GM18520 (cell line): ENCODE results near the gene CDH11.

Experiments
- ATAC-seq: cut with Tn5 transposase; IDR thresholded peaks from one replicate; pipeline ENCODE4 v1.9.1; 2021; ENCODE audit not compliant: unreplicated experiment

CDH11 gene

DNA sequence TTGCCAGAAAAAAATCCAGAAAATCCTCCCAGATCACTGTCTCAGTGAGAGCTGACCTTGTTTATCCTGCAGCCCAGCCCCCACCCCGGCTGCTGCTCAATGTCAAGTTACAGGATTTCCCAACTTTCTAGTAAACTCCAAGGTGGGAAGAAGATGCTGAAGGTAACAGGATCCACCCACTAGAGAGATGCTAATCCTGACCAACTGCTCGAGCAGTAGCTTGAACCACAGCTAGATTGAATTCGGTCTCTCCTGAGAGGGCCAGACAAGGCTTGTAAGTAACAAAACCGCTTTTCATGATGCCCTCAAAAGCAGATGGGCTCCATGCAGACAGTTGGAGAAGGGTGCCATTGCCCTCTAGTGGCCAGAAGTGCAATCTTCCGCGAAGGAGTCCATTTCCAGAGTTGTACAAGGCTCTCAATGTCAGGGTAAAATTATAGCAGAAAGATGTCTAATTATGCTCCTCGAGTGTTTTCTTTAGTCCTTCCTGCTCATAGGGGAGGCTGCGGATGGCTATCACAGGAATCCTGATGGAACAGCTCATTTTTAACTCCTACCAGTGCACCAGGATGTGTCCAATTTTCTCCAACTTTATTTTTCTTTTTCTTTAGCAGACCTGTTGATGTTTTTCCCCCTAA is 3.9 kb downstream of the CDH11 start:
- peak; percentile 85 for ATAC-seq

DNA sequence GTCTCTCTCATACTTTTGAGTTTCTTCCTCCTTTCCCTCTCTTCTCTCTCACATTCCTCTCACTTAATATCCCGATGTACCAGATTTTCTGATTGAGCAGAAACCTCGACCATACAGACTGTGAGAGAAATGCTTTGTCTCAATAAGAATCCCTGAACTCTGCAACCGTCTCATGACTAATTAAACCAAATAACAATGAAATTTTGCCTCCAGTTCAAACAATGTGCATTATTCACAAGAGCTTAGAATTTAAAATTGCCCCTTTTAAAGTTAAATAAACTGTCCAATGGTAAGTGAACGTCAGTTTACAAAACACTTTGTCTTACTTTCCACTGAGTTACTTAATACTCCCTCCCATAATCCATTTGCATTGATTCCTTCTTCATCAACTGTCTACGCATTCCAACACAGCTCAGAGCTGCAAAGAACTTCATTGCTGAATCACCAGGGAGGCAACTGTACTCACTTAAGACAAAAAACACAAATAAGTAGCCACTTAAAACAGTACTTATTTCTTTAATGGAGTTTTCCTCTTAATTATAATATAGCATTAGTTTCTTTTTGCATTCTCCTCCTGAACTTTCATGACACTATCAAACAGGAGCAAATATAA is 4.9 kb downstream of the CDH11 start:
- no peak for ATAC-seq

DNA sequence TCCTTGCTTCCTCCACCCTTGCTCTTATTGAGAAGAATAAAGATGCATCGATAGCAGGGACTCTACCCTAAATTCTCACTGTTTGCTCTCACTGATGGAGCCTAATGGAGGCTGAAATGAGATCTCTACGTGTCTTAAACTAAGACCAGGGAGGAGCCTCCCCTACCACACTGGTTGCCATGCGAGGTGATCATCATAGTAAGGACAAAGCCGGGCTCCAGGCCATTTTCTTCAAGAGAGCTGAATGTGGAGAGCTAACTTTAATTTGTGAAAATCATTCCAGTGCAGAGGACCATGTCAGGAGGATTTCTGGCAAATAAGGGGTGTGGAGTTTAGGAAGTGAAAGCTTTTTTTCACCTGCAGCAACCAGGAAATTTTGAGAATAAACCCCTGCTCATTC is 5.6 kb downstream of the CDH11 start:
- ATAC-seq = no peak

DNA sequence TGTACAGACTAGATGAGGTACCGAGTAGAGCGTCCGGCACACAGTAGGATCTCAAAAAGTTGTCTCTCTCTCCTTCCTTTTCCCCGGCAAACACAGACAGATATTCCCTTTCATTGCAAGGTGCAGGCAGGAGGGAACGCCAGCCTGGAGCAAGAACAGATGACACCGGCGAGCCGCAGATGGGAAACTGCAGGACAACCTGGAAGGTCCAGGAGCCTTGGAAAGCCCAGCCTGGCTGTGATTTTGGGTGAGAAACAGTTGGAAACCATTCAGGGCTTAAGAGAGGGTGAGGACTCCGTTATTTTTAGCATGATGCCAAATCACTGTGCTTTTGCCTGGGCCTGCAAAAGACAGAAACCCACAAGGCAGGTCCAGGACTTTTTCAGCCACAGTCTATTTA is 7.3 kb downstream of the CDH11 start:
- ATAC-seq = no peak

DNA sequence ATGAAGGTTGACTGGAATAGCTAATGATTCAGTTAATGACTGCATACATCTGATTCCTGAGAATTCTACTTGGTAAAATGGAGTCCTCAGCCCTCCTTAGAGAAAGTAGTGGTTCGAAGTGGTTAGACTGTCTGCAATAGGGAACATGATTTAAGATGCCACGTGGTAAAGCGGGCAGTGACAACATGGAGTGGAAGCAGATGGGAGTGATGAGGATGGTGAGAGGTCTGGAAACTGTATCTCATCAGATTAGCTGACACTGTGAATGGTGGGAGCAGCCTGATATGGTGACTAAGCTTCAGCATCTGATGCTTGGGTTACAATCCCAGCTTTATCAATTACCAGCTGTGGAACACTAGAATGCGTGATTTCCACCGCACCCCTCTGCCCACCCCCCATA is 8.4 kb downstream of the CDH11 start:
- ATAC-seq = no peak

DNA sequence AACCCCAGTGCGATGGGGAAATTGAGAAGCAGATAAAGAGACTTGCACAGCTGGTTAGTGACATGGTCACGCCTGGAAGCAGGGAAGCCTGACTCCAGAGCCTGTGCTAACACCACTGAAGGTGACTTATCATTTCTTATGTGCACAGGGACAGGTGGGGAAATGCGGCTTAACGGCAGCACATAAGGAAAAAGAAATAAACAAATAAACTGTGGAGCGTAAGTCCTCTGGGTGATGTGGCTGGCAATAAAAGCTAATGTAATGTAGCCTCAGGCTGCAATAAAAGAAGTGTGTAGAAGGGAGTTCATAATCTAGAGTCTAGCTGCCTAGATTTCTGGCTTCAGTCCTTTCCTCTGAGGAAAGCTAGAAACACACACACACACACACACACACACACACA is 10.6 kb downstream of the CDH11 start:
- ATAC-seq = no peak

DNA sequence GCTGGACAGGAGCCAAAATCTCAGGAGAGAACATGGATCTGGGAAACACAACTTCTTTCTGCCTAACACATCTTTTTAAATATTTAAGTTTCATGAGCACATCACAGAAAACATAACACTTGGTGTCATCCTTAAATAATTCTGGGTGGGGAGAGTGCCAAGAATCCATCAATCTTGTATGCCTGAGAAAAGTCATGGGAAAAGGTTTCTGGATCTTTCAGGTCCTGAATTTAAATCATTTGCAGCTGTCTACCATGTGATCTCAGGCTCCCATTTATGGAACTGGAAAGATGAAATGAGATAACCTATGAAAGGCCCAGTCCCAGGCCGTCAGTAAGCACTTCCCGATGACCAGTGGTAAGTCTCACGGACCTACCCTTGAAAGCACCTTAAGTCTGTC is 15.1 kb downstream of the CDH11 start:
- ATAC-seq = no peak

DNA sequence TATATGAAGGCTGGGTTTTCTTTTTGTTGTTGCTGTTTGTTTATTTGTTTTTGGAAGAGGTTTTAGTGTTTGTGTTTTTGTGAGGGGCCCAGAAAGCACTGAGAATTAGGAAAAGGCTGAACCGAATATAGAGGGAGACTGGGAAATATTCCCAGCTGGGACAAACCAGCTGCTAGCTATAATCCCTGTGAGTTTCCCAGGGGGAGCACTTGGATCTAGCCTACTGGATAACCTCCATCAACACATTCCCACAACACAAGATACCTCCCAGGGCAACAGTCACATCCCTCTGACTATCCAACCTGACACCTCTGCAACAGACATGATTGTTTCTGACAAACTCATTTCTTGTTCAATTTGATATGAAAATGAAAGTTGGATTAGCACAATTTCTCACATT is 16.7 kb downstream of the CDH11 start:
- ATAC-seq = no peak

DNA sequence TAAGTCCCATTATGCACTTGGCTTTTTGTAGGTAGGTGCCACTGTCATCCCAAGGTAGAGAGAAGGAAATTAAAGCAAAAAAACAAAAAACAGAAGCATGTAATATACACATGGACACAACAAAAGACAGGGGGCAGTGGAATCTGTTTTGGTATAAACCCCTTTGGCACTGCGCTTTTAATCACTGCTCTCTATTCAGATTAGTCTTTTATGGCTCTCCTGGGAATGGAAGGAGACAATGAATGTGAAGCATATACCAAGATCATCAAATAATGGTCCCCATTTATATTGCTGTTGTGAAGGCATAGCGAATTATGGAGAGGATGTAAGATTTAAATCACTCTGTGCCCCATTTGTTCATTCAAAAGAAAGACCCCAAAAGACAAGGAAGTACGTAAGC is 17.4 kb downstream of the CDH11 start:
- ATAC-seq = no peak

DNA sequence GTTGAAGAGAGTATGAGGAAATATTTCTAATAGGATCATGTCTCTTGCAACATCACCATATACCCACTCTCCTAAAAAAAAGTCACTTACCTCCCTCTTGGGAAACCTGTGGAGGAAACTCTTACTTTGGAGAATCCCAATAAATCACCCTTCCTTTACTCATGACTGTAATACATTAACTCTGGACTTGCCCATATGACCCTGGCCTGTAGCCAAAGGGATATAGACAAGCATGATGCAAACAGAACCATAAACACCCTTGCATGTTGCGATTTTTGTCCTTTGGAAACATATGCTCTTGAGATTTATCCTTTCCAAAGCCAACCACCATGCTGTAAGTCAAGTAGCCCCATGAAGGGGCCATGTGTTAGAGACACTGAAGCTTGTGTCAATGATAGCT is 19.5 kb downstream of the CDH11 start:
- ATAC-seq = no peak

DNA sequence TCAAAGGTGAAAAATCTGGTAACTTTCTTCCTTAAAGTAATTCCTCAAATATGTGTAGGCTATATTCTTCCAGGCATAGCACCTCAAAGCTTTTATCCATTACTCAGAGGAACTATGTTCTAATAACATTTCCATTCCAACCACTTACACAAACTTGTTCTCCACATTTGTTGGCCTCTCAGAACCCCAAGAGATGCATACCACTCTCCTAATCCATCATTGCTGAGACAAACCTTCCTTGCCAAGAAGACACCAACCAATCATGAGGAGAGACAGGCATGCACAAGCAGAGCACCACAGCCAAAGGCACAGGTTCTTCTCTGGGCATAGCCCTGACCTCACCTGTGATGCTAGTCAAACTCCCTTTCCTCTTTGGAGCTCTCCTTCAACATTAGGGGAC is 20.9 kb downstream of the CDH11 start:
- no peak for ATAC-seq

DNA sequence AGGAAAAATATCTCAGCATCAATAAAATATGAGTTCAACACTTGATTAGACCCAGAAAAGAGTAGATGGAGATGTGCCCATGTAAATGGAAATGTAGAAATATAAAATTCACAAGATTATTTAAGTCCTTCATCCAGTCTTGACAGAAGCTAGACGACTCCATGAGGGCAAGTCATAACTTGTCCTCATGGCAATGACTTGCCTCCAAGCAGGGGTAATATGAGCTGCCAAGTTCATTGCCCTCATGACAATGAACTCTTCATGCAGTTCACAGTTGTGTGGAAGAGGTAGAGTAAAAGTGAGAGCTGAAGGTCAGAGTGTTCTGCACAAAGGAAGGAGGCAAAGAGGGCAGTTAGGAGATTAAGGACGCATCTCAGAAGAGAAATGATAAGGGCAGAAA is 22.3 kb downstream of the CDH11 start:
- no peak for ATAC-seq

DNA sequence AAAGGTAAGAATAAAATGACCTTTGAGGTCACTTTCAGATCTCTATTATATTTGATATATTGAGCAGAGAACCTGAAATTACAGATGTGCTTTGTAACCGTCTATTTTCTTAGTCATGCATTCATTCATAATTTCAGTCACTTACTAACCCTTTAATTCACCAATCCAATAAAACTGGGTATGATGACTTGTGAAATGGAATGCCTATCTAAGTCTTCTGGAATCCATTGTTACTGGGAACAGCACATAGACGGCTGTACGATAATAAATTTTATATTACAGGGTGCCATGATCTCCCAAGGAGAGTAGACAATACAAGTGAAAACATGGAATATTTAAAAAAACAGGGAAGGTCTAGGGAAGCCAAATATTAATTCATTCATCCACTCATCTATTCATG is 22.9 kb downstream of the CDH11 start:
- ATAC-seq = no peak

DNA sequence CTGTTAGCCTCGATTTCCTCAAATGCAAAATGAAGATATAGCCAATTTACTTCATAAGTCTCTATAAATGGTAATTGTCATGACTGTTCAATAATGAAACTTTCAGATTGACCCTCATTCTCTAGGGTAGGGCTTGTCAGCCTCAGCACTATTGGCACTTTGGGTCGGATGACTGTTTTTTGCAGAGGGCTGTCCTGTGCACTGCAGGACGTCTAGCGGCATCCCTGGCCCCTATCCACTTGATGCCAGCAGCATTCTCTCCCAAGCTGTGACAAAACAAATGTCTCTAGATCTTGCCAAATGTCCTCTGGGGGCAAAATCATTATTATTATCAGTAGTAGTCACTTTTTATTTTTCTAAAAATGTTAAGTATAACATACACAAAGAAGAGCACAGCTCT is 24.6 kb downstream of the CDH11 start:
- no peak for ATAC-seq

DNA sequence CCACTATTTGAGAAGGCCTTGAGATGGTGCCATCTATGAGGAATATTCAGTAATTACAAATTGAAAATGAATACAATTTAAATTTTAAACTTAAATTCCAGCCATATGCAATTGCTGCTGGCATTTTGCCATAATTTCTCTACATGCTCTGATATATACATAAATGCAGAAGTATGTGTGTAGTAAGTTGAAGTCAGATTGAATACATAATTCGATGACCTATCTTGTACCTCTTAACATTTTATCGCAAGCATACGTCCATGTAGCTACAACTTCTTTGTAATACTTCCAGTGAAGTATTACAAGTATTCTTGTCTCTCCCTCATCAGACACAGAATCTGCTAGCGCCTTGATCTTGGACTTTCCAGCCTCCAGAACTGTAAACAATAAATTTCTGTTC is 26.0 kb downstream of the CDH11 start:
- ATAC-seq = no peak

DNA sequence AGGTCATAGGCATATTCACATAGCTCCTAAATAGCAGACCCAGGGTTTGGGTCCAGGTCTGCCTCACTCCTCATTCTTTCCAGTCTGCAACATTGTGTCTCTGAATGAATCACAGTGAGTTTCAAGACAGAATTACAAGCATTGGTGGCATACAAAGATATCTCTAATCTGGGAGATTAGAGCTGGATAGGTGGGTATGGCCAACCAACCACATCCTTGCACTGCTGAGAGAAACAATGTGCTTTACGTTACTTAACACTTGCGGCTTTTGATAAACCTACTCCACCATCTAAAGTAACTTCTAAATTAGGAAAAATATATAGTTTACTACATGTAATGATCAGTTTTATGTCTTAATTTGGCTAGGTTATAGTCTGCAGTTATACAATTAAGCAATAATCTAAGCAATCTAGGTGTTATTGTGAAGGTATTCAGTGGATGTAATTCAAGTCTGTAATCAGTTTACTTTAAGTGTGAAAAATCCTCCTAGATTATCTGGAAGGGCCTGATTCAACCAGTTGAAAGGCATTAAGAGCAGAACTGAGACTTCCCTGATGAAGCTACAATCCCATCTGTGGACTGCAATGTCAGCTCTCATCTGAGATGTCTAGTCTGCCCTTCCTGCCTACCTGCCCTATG is 26.7 kb downstream of the CDH11 start:
- no peak for ATAC-seq

DNA sequence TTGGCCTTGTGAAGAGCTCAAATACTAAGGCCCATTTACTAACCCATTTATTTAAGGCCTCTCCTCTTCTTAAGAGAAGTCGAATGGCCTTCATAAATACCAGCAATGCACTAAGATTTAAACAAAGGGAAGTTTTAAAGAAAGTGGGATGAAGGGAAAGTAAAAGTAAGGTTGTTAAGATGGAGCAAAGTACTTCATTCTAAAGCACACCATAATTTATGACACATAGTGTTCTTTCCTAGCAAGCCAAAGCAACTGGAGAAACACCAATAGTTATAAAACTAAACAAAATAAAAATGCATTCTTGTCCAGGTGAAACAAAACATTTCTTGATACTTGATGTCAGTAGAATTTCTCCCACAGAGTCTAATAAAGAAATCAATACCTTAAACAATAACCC is 27.9 kb downstream of the CDH11 start:
- no peak for ATAC-seq

DNA sequence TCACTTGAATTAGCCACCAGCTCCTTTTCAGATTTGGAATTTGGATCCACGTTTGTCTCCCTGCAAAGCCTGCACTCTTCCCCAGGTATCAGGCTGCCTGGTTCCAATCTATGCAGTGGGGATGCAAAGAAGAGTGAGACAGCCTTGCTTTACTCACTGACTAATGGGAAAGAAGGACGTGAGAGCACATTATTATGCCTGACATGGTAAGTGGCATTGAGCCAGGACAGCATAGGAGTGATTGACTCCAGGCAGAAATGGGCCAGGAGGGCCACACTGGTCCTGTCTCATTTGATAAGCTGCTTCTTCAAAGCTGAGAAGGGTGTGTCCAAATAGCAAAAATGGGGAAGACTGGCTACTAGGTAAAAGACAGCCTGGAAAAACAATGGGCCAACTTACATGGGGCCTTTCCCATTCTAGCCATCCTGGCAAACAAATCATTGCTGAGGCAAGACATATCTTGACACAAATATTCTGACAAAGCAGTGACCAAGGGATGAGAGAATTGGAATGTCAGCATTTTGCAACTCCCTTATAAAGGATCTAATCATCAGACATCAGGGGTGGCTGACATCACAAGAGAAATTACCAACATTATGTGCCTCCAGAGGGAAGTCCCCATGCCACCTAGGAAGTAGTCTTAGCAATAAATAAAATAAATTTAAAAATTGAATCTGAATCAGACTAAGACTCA is 38.6 kb downstream of the CDH11 start:
- ATAC-seq = no peak

DNA sequence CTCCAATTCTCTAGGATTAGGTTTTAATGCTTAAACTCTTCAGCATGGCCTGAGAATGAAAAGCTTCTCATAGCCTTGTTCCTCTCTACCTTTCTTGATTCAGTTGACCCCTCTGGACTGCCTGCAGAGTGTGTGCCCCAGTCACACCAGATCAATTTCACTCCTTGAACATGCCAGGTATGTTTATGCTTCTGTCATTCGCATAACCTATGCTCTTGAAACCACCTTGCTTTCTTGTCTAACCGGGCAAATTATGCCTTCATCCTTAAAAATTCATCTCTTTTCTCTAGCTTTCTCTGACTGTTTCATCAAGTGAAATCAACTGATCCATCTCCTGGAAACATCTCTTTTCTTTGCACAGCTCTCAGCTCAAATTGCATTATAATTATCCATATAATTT is 42.3 kb downstream of the CDH11 start:
- no peak for ATAC-seq

DNA sequence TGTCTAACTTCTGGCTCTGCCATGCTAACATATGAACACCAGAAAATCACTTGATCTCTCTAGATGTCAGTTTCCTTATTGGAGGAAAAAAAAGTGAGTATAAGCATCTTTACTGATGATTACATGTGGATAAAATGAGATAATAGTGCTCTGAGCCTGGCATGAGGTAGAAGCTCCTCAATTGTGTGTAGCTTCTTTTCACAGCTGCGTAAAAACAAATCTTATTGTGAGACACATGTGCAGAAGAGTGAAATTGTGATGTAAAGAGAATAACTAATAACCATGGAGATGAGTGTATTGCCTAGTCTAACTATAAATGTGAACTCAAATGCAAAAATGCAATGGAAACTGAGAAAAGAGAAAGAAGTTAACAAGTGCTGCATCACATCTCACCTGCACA is 44.7 kb downstream of the CDH11 start:
- ATAC-seq = no peak

DNA sequence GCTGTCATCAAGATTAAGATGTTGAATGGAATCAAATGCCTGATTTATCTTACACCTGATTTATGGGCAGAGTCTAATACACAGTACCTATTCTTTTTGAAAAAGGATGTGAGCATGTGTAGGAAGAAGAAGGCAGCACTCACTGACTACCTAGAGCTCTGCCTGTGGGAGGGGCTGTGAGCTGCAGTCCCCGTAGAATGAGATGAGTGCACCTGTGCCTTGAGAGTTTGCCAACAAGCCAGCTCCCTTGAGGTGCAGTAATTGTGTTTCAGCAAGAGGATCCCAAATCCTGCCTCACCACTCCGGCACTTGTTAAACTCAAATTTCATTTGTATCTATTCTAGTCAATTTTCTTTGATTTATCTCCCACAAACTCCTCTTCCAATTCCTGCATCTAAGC is 46.0 kb downstream of the CDH11 start:
- ATAC-seq = no peak
